GM19035 (cell line): ENCODE measurements around the gene KCNH2.
"Not testable (repeated sequence)": the region's sequence is repeated elsewhere in the genome, so short reads cannot be mapped to it uniquely, and the experiment has no call there.

Source experiments
- ATAC-seq: cut with Tn5 transposase; IDR thresholded peaks from one replicate; pipeline ENCODE4 v1.9.1; 2021; ENCODE audit not compliant: unreplicated experiment

Gene KCNH2

GRCh38 chr7:150978126-150978789 lies at the start of gene KCNH2:
KCNH2 (minus strand) TSS chr7:150978321; CDS start chr7:150977913, 408 bp downstream.
- ATAC-seq, result no peak

- not testable (repeated sequence) for ATAC-seq
Observed at GRCh38 chr7:151027728-151028130, 49.6 kb upstream of the KCNH2 start.

- ATAC-seq, result not testable (repeated sequence)
Observed at GRCh38 chr7:151026771-151027727, 48.9 kb upstream of the KCNH2 start.

GRCh38 chr7:151025924-151026671 lies 48.0 kb upstream of the KCNH2 start:
- no peak for ATAC-seq

GRCh38 chr7:151024435-151025056 lies 46.4 kb upstream of the KCNH2 start, which contains the start of gene ATG9B:
ATG9B (minus strand) TSS chr7:151024494; CDS start chr7:151024423, 71 bp downstream.
- no peak for ATAC-seq

GRCh38 chr7:151023232-151023631 lies 45.1 kb upstream of the KCNH2 start:
- ATAC-seq, result no peak

GRCh38 chr7:151020231-151020630 lies 42.1 kb upstream of the KCNH2 start:
- ATAC-seq, result no peak

- ATAC-seq, result no peak
Observed at GRCh38 chr7:151019130-151019447, 41.0 kb upstream of the KCNH2 start.

- no peak for ATAC-seq
Observed at GRCh38 chr7:151018421-151019129, 40.5 kb upstream of the KCNH2 start.

GRCh38 chr7:151017953-151018420 lies 39.9 kb upstream of the KCNH2 start:
- ATAC-seq, result peak; percentile 45

- no peak for ATAC-seq
Observed at GRCh38 chr7:151017370-151017952, 39.3 kb upstream of the KCNH2 start.

- no peak for ATAC-seq
Observed at GRCh38 chr7:151016942-151017341, 38.8 kb upstream of the KCNH2 start.

GRCh38 chr7:151016505-151016904 lies 38.4 kb upstream of the KCNH2 start:
- ATAC-seq, result no peak

- ATAC-seq, result no peak
Observed at GRCh38 chr7:151015967-151016366, 37.8 kb upstream of the KCNH2 start.

GRCh38 chr7:151014950-151015349 lies 36.8 kb upstream of the KCNH2 start:
- ATAC-seq, result no peak

GRCh38 chr7:151013733-151014497 lies 35.8 kb upstream of the KCNH2 start:
- peak; percentile 50 for ATAC-seq

- no peak for ATAC-seq
Observed at GRCh38 chr7:151013356-151013732, 35.2 kb upstream of the KCNH2 start.

- ATAC-seq, result no peak
Observed at GRCh38 chr7:151012911-151013347, 34.8 kb upstream of the KCNH2 start.
